ENCODE measurements around the gene MLPH.

Gene MLPH

GRCh38 chr2:237572021-237572741, 85.1 kb downstream of the MLPH start:
- DNase-seq, result peak; percentile 84

GRCh38 chr2:237572742-237573101, 85.7 kb downstream of the MLPH start:
- DNase-seq, result no peak

- no peak for DNase-seq
These were observed 86.8 kb downstream of the MLPH start for GRCh38 chr2:237573721-237574415.

GRCh38 chr2:237574467-237574866, 87.4 kb downstream of the MLPH start:
- no peak for DNase-seq

GRCh38 chr2:237574894-237575868, 88.1 kb downstream of the MLPH start:
- DNase-seq, result no peak

- DNase-seq, result no peak
These were observed 89.1 kb downstream of the MLPH start for GRCh38 chr2:237575869-237576862.

GRCh38 chr2:237576974-237577373, 89.9 kb downstream of the MLPH start:
- DNase-seq, result no peak

- no peak for DNase-seq
These were observed 90.4 kb downstream of the MLPH start for GRCh38 chr2:237577458-237577857.

- DNase-seq, result no peak
These were observed 91.2 kb downstream of the MLPH start for GRCh38 chr2:237577956-237578870.

- no peak for DNase-seq
These were observed 94.3 kb downstream of the MLPH start for GRCh38 chr2:237581326-237581725.

GRCh38 chr2:237581751-237582746, 95.0 kb downstream of the MLPH start:
- no peak for DNase-seq

GRCh38 chr2:237583385-237584295, 96.6 kb downstream of the MLPH start:
- no peak for DNase-seq

- no peak for DNase-seq
These were observed 98.7 kb downstream of the MLPH start for GRCh38 chr2:237585590-237586221.

GRCh38 chr2:237588044-237588696, 101.1 kb downstream of the MLPH start:
- DNase-seq, result no peak

- DNase-seq, result no peak
These were observed 103.5 kb downstream of the MLPH start, which contains the start of gene RAB17 for GRCh38 chr2:237590272-237591140. Gene RAB17, minus strand, starts transcription at chr2:237590734. Its CDS starts 4,580 bp downstream, at chr2:237586154.

- no peak for DNase-seq
These were observed 104.3 kb downstream of the MLPH start for GRCh38 chr2:237591141-237591881.

All from activated gamma-delta T cell treated with Interleukin-2 at 50 U/mL for 16 hours (primary cell).